Neutrophil (primary cell): ENCODE results near the gene PKP1.

Experiments
- H3K27ac ChIP-seq: fragments of 200-600 bp; sonication (generic); 2 replicates; pipeline ENCODE4 v1.5.1; 2016; ENCODE audit warnings: mild to moderate bottlenecking, moderate library complexity
- H3K27me3 ChIP-seq: fragments of 200-600 bp; sonication (generic); 2 replicates; pipeline ENCODE4 v1.6.0; 2016; ENCODE audit warnings: mild to moderate bottlenecking
- H3K36me3 ChIP-seq: fragments of 200-600 bp; sonication (generic); 2 replicates; pipeline ENCODE4 v1.5.1; 2017
- H3K4me1 ChIP-seq, 2 experiments: fragments of 200-600 bp in 1 of 2; sonication (generic) in 1 of 2; 1 replicate in 1 of 2; 2 replicates in 1 of 2; pipeline versions ENCODE4 v1.5.1 to v1.6.1; 2013 to 2016; ENCODE audit warnings: low read depth in 1 of 2, low read length in 1 of 2, mild to moderate bottlenecking in 1 of 2, moderate library complexity in 1 of 2; ENCODE audit not compliant: control insufficient read depth in 1 of 2, insufficient read depth in 1 of 2
- H3K4me3 ChIP-seq, 2 experiments: fragments of 200-600 bp in 1 of 2; sonication (generic) in 1 of 2; 1 replicate in 1 of 2; 2 replicates in 1 of 2; pipeline ENCODE4 v1.5.1; 2013 to 2016; ENCODE audit warnings: low read depth in 1 of 2, low read length in 1 of 2, mild to moderate bottlenecking in 1 of 2, moderate library complexity in 1 of 2
- H3K9me3 ChIP-seq: fragments of 200-600 bp; sonication (generic); 2 replicates; pipeline ENCODE4 v1.5.1; 2016
- TF ChIP-seq, protein P1 (sequence below): fragments of 200-600 bp; sonication (generic); IDR thresholded peaks from 2 replicates; pipeline ENCODE4 v1.5.1; 2016; ENCODE audit warnings: antibody characterized with exemption

The PKP1 gene

GRCh38 chr1:201258763-201259230 is 24.5 kb upstream of the PKP1 start:
- no peak overlapping the region for H3K27ac ChIP-seq
- H3K4me1 ChIP-seq, result no peaks in the 10 kb centered on the region
- H3K4me3 ChIP-seq, result no peak overlapping the region
- H3K36me3 ChIP-seq, result no peaks in the 10 kb centered on the region
- TF ChIP-seq, protein P1, sequence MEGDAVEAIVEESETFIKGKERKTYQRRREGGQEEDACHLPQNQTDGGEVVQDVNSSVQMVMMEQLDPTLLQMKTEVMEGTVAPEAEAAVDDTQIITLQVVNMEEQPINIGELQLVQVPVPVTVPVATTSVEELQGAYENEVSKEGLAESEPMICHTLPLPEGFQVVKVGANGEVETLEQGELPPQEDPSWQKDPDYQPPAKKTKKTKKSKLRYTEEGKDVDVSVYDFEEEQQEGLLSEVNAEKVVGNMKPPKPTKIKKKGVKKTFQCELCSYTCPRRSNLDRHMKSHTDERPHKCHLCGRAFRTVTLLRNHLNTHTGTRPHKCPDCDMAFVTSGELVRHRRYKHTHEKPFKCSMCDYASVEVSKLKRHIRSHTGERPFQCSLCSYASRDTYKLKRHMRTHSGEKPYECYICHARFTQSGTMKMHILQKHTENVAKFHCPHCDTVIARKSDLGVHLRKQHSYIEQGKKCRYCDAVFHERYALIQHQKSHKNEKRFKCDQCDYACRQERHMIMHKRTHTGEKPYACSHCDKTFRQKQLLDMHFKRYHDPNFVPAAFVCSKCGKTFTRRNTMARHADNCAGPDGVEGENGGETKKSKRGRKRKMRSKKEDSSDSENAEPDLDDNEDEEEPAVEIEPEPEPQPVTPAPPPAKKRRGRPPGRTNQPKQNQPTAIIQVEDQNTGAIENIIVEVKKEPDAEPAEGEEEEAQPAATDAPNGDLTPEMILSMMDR, result no peak
- no peaks in the 10 kb centered on the region for H3K9me3 ChIP-seq
- H3K27me3 ChIP-seq, result peaks cover 47% of the 10 kb centered on the region

DNA sequence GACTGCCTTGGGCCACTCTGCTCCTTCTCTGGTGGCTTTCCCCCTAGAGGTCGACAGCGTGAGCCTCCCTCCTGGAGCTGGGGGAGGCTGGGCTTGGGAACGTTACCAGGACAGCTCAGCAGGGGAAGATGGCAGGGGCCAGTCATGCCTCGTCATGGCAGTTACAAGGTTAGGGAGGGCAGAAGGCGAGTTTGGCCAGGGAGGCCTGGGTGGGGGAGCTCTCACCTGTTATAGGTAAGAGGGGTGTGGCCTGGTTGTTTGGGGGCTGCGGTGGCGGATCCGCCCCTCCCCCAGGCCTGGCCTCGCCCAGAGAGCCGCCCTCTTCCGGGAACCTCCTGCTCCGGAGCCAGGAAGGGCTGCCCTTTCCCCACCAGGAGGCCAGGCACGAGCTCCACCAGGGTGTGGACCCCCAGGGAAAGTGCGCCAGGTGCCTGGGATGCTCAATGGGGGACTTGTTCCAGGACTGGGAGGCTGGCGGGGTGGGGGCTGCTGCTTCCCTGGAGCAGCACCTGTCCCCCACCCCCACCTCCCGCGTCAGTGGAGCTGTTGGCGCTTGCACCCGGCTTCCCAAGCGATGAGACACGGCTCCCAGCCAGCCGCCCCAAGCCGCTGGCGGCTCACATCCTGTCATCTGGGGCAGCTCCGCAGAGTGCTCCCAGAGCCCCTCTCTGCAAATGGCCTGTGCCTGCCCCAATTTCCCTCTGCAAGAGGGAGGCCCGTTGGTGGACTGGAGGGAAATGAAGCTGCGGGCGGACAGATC is 23.6 kb upstream of the PKP1 start:
- H3K27ac ChIP-seq, result no peak overlapping the region
- TF ChIP-seq, protein P1, result no peak

GRCh38 chr1:201260236-201260590 is 23.1 kb upstream of the PKP1 start:
- H3K4me3 ChIP-seq, result no peak overlapping the region
- H3K27ac ChIP-seq, result no peak overlapping the region
- H3K27me3 ChIP-seq, result peaks cover 60% of the 10 kb centered on the region

More for the DNA sequence above, 23.6 kb upstream of the PKP1 start:
- Histone ChIP-seq H3K4me1 (no peaks in the 10 kb centered on the region), H3K36me3 (no peaks in the 10 kb centered on the region), H3K27me3 (peaks cover 55% of the 10 kb centered on the region), H3K4me3 (no peak overlapping the region), H3K9me3 (no peaks in the 10 kb centered on the region)

DNA sequence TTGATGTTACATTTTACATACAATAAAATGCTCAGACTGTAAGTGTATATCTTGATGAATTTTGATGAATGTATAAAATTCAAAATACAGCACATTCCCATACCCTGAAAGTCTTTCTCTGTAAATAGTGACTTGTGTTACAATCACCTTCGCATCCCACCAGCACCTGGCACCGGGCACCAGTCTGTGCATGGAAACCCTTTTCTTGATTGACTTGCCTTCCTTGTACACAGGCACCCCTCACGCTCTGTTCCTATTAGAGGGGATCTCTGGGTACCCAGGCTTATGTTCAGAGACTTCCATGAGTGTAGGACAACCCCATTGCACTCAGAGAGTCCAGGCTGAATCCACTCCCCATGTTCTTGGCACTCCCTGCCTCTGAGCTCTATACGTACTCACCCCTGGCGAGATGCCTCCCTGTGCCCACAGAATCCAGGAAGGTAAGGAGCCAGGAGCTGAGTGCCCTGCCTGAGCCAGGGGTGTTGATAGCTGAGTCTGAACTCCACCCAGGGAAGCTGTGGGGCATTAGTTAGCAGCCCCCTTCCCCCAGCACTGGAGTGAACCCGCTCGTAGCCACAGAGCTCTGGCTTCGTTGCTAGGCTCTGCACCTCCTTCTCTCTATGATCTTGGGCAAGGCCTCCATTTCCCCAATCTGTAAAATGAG is 22.5 kb upstream of the PKP1 start:
- TF ChIP-seq, protein P1, result no peak
- Histone ChIP-seq H3K4me1 (no peaks in the 10 kb centered on the region), H3K4me3 (no peak overlapping the region), H3K9me3 (no peaks in the 10 kb centered on the region), H3K27ac (no peak overlapping the region), H3K36me3 (no peaks in the 10 kb centered on the region), H3K27me3 (peaks cover 66% of the 10 kb centered on the region)

More at GRCh38 chr1:201260236-201260590, 23.1 kb upstream of the PKP1 start:
- H3K4me1 ChIP-seq, result no peaks in the 10 kb centered on the region
- H3K9me3 ChIP-seq, result no peaks in the 10 kb centered on the region
- TF ChIP-seq, protein P1, result no peak
- no peaks in the 10 kb centered on the region for H3K36me3 ChIP-seq

DNA sequence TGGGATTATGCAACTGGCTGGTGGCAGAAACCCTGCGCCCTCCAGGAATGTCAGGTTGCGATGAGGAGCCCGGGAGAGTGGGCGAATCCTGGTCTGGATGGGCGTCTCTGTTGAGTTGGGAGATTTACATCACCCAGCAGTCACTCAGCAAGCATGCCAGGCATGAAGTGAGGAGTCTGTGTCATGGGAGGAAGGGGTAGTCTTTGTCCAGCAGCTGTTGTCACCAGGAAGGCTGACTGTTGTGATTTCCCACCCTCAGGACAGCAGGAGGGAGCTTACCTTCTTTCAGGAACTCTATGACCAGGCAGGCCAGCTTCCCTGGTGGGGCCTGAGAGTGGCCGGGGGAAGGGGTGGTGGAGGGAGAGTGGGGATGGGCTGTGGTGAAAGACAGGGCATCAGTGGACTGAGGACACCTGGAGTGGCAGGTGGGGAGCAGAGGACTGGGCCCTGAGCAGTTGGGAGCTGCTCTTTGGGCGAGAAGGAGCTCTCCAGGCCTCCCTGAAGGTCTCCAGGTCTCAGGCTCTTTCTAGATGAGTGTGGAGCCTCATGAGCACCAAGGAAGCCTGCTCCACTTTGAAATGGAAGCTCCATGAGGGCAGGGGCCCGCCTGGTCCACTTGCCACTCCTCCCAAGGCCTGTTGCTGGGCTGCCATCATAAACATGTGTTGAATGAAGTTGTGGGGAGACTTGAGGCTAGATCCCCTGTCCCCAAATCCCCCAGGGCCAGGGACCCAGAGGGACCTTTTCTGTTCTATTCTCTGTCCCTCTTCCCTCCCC is 21.3 kb upstream of the PKP1 start:
- no peaks in the 10 kb centered on the region for H3K4me1 ChIP-seq
- H3K4me3 ChIP-seq, result no peak overlapping the region
- H3K9me3 ChIP-seq, result no peaks in the 10 kb centered on the region
- H3K36me3 ChIP-seq, result no peaks in the 10 kb centered on the region
- H3K27me3 ChIP-seq, result peaks cover 76% of the 10 kb centered on the region
- TF ChIP-seq, protein P1, result no peak
- no peak overlapping the region for H3K27ac ChIP-seq
